Measurements from ENCODE around the gene SLC38A1.

Gene SLC38A1

DNA sequence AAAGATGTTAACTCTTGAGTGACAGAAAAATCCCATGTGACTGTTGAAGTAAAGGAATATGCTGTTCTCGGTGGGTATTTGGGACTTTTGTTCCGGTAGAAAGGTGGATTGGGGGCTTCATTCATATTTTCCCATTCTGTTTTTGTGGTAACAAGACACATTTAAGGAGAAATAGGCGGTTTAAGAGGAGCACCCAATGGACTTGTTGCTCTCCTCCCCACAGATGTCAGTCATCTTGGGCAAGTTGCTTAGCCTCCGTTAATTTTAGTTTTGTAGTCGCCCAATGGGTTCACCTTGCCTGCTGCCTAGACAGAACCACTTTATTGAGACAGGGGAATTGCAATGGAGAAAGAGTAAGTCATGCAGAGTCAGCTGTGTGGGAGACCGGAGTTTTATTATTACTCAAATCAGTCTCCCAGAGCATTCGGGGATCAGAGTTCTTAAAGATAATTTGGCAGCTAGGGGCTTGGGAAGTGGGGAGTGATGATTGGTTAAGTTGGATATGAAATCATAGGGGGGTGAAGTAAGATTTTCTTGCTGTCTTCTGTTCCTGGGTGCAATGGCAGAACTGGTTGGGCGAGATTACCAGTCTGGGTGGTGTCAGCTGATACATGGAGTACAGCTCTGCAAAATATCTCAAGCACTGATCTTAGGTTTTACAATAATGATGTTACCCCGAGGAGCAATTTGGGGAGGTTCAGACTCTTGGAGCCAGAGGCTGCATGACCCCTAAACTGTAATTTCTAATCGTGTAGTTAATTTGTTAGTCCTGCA, 50.3 kb downstream of the SLC38A1 start:
- TF ChIP-seq, protein P1, sequence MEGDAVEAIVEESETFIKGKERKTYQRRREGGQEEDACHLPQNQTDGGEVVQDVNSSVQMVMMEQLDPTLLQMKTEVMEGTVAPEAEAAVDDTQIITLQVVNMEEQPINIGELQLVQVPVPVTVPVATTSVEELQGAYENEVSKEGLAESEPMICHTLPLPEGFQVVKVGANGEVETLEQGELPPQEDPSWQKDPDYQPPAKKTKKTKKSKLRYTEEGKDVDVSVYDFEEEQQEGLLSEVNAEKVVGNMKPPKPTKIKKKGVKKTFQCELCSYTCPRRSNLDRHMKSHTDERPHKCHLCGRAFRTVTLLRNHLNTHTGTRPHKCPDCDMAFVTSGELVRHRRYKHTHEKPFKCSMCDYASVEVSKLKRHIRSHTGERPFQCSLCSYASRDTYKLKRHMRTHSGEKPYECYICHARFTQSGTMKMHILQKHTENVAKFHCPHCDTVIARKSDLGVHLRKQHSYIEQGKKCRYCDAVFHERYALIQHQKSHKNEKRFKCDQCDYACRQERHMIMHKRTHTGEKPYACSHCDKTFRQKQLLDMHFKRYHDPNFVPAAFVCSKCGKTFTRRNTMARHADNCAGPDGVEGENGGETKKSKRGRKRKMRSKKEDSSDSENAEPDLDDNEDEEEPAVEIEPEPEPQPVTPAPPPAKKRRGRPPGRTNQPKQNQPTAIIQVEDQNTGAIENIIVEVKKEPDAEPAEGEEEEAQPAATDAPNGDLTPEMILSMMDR (IDR thresholded peaks at IDR 0.05; ENCODE audit: low read depth, low read length): no peak
- H3K4me3 ChIP-seq (ENCODE audit: low read depth, low read length): no peak overlapping the region
- in situ Hi-C loops (cut with HindIII; ENCODE audit: low sequenced_read_pairs): no loop called here
- no peak for DNase-seq (ENCODE audit: low read depth, low spot score)

DNA sequence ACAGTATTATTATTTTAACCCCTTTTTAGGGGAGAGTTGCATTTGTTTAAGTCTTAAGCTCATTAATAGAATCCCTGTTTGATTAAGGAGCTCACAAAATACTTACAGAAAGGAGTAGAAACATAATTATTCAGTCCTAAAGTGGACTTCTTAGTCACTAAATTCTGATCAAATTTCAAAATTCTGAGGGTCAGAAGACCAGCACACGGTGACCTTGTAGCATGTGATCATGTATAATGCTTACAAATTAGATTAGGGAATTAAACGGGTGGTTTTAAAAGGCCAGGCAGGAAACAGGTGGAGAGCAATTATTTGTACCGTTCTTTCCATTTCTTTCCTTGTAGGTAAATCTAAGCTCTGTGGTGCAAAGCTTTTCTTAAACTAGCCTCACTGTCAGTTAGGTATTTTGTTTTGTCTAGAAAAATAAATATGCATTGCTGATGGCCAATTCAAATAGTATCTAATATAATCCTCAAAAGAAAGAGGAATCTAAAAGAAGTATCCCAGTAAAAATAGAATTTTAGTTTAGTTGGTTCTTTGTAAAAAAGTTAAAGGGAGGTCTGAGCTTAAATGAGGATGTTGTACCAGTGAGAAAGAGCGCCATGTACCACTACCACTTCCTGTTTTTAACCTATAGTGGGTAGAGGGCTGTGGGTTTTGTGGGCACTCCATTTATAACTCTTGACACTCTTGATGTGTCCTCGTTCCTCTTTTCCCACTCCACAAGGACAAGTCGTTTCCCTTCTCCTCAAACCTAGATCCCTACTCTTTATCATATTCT, 51.1 kb downstream of the SLC38A1 start:
- in situ Hi-C loops (cut with HindIII; ENCODE audit: low sequenced_read_pairs): no loop called here
- DNase-seq (ENCODE audit: low read depth, low spot score): no peak
- TF ChIP-seq, protein P1 (IDR thresholded peaks at IDR 0.05; ENCODE audit: low read depth, low read length): no peak
- no peak overlapping the region for H3K4me3 ChIP-seq (ENCODE audit: low read depth, low read length)

DNA sequence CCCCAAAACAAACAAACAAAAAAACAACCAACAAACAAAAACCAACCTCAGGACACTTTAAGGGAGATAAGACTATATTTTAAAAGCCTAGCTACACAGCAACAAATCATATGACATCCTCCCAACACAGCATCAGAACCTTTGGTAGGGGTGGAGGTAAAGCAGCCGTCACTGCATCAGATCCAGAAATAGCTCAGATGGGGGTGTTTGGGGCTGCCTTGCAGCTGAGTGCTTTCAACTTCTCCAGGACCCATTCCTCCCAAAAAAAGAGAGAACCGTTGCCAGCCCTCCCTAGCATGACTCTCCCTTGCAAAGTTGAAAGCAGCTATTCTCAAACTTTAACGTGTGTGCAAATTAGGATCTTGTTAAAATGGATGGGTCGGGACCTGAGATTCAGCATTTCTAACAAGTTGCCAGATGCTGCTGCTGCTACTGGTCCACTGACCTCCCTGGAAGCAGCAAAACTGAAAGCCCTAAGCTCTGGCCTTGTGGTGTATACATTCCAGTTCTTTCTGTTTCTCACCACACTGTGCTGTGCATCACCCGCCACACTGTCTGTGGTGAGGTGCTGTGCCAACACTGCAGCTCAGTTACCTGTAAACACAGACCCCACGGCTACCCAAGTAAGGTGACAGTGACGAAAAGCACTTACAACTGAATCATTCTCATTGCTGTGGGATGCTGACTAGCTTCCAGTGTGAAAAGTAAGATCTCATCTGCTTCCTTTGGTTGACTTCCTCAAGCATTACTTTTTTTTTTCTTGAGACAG, 54.0 kb downstream of the SLC38A1 start:
- in situ Hi-C loops (cut with HindIII; ENCODE audit: low sequenced_read_pairs): no loop called here
- TF ChIP-seq, protein P1 (IDR thresholded peaks at IDR 0.05; ENCODE audit: low read depth, low read length): no peak
- DNase-seq (ENCODE audit: low read depth, low spot score): no peak
- H3K4me3 ChIP-seq (ENCODE audit: low read depth, low read length): no peak overlapping the region

DNA sequence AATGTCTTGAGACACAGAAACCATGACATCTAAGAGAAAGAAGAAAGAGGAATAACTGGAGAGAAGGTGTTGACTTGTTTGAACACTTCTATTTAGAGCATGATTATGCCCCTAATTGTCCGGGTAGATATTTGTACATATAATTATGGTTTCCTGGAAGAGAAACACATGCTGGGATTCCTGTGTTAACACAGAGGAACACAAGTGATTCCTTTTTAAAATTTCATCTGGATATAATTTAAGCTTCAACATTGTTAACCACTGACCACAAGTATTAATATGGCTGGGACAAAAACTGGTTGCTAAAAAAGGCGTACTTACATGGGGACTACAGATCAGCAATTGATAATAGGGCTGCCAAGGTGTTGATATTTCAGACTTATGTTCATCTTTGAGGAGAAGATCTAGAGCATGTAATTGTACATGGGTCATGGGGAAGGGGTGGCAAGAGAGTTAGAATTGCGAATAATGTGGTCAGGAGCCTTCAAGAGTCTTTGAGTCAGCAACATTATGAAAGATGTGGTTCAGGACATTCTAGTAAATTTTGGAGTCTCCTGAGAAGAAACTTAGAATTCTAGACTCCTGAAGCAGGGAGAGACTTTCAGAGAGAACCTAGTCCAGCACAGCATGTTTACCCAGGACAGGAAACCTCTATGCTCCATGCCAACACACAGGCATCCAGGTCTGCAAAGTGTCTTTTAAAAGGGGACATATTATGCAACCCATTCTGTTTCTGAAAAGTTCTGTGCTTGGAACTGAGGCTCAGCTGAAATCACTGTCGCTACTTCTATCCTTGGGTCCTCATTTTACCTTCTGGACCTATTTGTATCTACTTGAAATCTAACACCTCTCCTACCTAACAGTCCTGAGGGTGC, 56.5 kb downstream of the SLC38A1 start:
- H3K4me3 ChIP-seq (ENCODE audit: low read depth, low read length): no peak overlapping the region
- no peak for DNase-seq (ENCODE audit: low read depth, low spot score)
- in situ Hi-C loops (cut with HindIII; ENCODE audit: low sequenced_read_pairs): no loop called here
- TF ChIP-seq, protein P1 (IDR thresholded peaks at IDR 0.05; ENCODE audit: low read depth, low read length): no peak

DNA sequence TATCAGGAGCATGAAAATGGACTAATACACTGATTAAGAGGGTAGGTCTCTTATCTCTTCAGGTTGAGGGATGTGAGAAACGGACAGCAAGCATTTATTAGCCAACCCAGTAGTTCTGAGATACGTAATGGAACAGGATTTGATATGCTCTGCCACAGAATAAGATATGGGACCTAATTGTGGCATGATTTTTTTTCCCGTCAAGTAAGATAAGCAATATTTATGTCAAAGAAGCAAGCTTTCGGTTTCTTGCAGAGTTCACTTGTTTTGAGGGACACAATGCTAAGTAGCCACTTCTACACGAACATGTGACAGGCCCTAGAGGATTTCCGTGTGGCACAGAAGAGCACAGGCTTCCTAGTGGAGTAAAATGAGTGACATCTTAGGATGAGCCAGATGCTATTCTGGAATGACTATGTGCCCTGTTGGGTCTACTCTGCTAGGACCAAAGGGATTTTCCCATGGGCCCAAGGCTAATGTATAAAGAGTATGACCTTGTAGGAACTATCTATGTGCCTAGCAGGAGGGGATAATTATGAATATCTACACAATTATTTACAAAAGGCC, 57.9 kb downstream of the SLC38A1 start:
- TF ChIP-seq, protein P1 (IDR thresholded peaks at IDR 0.05; ENCODE audit: low read depth, low read length): no peak
- no peak for DNase-seq (ENCODE audit: low read depth, low spot score)
- H3K4me3 ChIP-seq (ENCODE audit: low read depth, low read length): no peak overlapping the region
- in situ Hi-C loops (cut with HindIII; ENCODE audit: low sequenced_read_pairs): no loop called here
